Lower lobe of right lung (tissue), 2 donors: ENCODE measurements around the gene AFF3. TPM values are rescaled to one million over a fixed set of nuclear protein-coding genes. Genes with fewer than 3 reads are reported as not detected.
"Not testable (repeated sequence)": the region's sequence is repeated elsewhere in the genome, so short reads cannot be mapped to it uniquely, and the experiment has no call there.

Experiments
- ATAC-seq, 2 donors: fragments of 200-7000 bp; cut with Tn5 transposase; one replicate each; pipeline ENCODE4 v1.9.1; 2020 to 2022; ENCODE audit warnings: mild to moderate bottlenecking in 2 of 2, moderate library complexity in 2 of 2
- DNase-seq: peaks from one replicate; pipeline ENCODE4 v3.0.0-alpha.2; 2020
- H3K27ac ChIP-seq: fragments of 200-600 bp; one replicate; pipeline ENCODE4 v1.8.0; 2022
- H3K27me3 ChIP-seq: fragments of 200-600 bp; one replicate; pipeline ENCODE4 v1.8.0; 2022; ENCODE audit warnings: low read depth
- H3K36me3 ChIP-seq: fragments of 200-600 bp; one replicate; pipeline ENCODE4 v1.8.0; 2022; ENCODE audit warnings: mild to moderate bottlenecking
- H3K4me1 ChIP-seq: fragments of 200-600 bp; one replicate; pipeline ENCODE4 v1.8.0; 2022
- H3K4me3 ChIP-seq: fragments of 200-600 bp; one replicate; pipeline ENCODE4 v1.8.0; 2022; ENCODE audit warnings: mild to moderate bottlenecking
- H3K9me3 ChIP-seq: fragments of 200-600 bp; one replicate; pipeline ENCODE4 v1.8.0; 2022
- CTCF ChIP-seq: fragments of 200-600 bp; IDR thresholded peaks from one replicate; pipeline ENCODE4 v1.8.0; 2022; ENCODE audit warnings: antibody characterized with exemption, mild to moderate bottlenecking
- intact Hi-C: fragments of 100-400 bp; cut with DNase I; formaldehyde crosslinking; loops from one replicate; pipeline ENCODE4 v1.11.0; 2022
- total RNA-seq: library from RNA; stranded (reverse); fragmentation: NEBNext Ultra II Directional; extraction: Animal tissue kit (Norgen Biotek cat#: 25700); gene quantifications from one replicate; pipeline ENCODE4 v1.2.1, GENCODE V29; 2021
- donor health status: DM: no; HTN: yes; CAD: no; lungs with severe emphysema.

AFF3 gene
- total RNA-seq, 1 donor from 2014 or later = 57.3 TPM

GRCh38 chr2:100163605-100164004 is 21.2 kb upstream of the AFF3 start:
- Histone ChIP-seq H3K36me3 (no peaks in the 10 kb centered on the region), H3K4me1 (no peaks in the 10 kb centered on the region), H3K9me3 (peaks cover 8% of the 10 kb centered on the region), H3K4me3 (no peak overlapping the region), H3K27ac (no peak overlapping the region), H3K27me3 (no peaks in the 10 kb centered on the region)
- DNase-seq (no peak), ATAC-seq (no peak)
- TF ChIP-seq CTCF = no peak
- intact Hi-C loops = no loop called here

- Histone ChIP-seq H3K4me1 (no peaks in the 10 kb centered on the region), H3K36me3 (no peaks in the 10 kb centered on the region), H3K27ac (peak overlapping the region; percentile 19), H3K4me3 (no peak overlapping the region), H3K27me3 (no peaks in the 10 kb centered on the region), H3K9me3 (peaks cover 8% of the 10 kb centered on the region)
- intact Hi-C loops = no loop called here
- no peak for TF ChIP-seq CTCF
- peak; percentile 64 to 90 for ATAC-seq
- DNase-seq = no peak
These were observed 19.7 kb upstream of the AFF3 start for GRCh38 chr2:100161945-100162620.

- H3K4me1 ChIP-seq = no peaks in the 10 kb centered on the region
- DNase-seq (no peak), ATAC-seq (no peak)
- H3K27ac ChIP-seq = no peak overlapping the region
- no peak overlapping the region for H3K4me3 ChIP-seq
- H3K36me3 ChIP-seq = no peaks in the 10 kb centered on the region
- no peaks in the 10 kb centered on the region for H3K27me3 ChIP-seq
- TF ChIP-seq CTCF = no peak
- intact Hi-C loops = no loop called here
- H3K9me3 ChIP-seq = peaks cover 8% of the 10 kb centered on the region
These were observed 18.0 kb upstream of the AFF3 start for GRCh38 chr2:100160396-100160795.

- H3K27me3 ChIP-seq, H3K27ac ChIP-seq, ATAC-seq, H3K36me3 ChIP-seq, intact Hi-C loops, H3K9me3 ChIP-seq, H3K4me1 ChIP-seq, H3K4me3 ChIP-seq, DNase-seq: not testable (repeated sequence)
These were observed 9.4 kb upstream of the AFF3 start for GRCh38 chr2:100151832-100152231.

GRCh38 chr2:100151310-100151709 is 8.9 kb upstream of the AFF3 start:
- intact Hi-C loops = no loop called here
- Histone ChIP-seq H3K4me3 (no peak overlapping the region), H3K27ac (no peak overlapping the region), H3K4me1 (no peaks in the 10 kb centered on the region), H3K36me3 (no peaks in the 10 kb centered on the region), H3K9me3 (no peaks in the 10 kb centered on the region), H3K27me3 (no peaks in the 10 kb centered on the region)
- no peak for TF ChIP-seq CTCF
- no peak for ATAC-seq
- no peak for DNase-seq

GRCh38 chr2:100148883-100149282 is 6.5 kb upstream of the AFF3 start:
- Histone ChIP-seq H3K36me3 (no peaks in the 10 kb centered on the region), H3K27ac (no peak overlapping the region), H3K4me3 (no peak overlapping the region), H3K27me3 (no peaks in the 10 kb centered on the region), H3K9me3 (no peaks in the 10 kb centered on the region), H3K4me1 (no peaks in the 10 kb centered on the region)
- DNase-seq = no peak
- ATAC-seq = no peak
- intact Hi-C loops = no loop called here
- TF ChIP-seq CTCF = no peak
